Activated CD4-positive, alpha-beta T cell treated with anti-CD3 and anti-CD28 coated beads, Interleukin-2, Interleukin-4, amounts not matched to agents 100 ng/mL and 50 ng/mL, durations not matched to agents 16 hours and 8 hours (primary cell): ENCODE measurements around the gene DBN1.

Source experiments
- DNase-seq: peaks from one replicate; pipeline ENCODE4 v3.0.0-alpha.2; 2020; ENCODE audit warnings: low spot score

DBN1 gene

GRCh38 chr5:177455661-177456590, 17.5 kb downstream of the DBN1 start:
- peak; percentile 97 for DNase-seq

- DNase-seq: peak; percentile 91
These were observed 18.3 kb downstream of the DBN1 start for GRCh38 chr5:177455036-177455660.

GRCh38 chr5:177454397-177455035, 18.9 kb downstream of the DBN1 start:
- DNase-seq: peak; percentile 93

GRCh38 chr5:177453852-177454396, 19.5 kb downstream of the DBN1 start:
- no peak for DNase-seq

GRCh38 chr5:177452688-177453638, 20.5 kb downstream of the DBN1 start:
- DNase-seq: no peak

GRCh38 chr5:177450667-177451424, 22.6 kb downstream of the DBN1 start:
- DNase-seq: no peak

GRCh38 chr5:177449140-177450061, 24.0 kb downstream of the DBN1 start:
- DNase-seq: no peak

- DNase-seq: no peak
These were observed 25.0 kb downstream of the DBN1 start for GRCh38 chr5:177448244-177448950.

GRCh38 chr5:177447611-177448243, 25.7 kb downstream of the DBN1 start:
- no peak for DNase-seq

GRCh38 chr5:177447066-177447610, 26.3 kb downstream of the DBN1 start:
- DNase-seq: peak; percentile 66

GRCh38 chr5:177446200-177447065, 27.0 kb downstream of the DBN1 start, which contains the start of gene PRR7:
Gene PRR7 (plus strand): TSS chr5:177446814. CDS start chr5:177455068, 8,254 bp downstream.
- DNase-seq: peak; percentile 61

GRCh38 chr5:177445917-177446199, 27.6 kb downstream of the DBN1 start:
- no peak for DNase-seq

GRCh38 chr5:177445052-177445916, 28.1 kb downstream of the DBN1 start:
- DNase-seq: no peak

GRCh38 chr5:177444106-177445051, 29.1 kb downstream of the DBN1 start:
- no peak for DNase-seq
